Progenitor cell of endocrine pancreas (in vitro differentiated cells): ENCODE results near the gene RFX1. TPM values are rescaled to one million over a fixed set of nuclear protein-coding genes. Genes with fewer than 3 reads are reported as not detected.
"Not testable (repeated sequence)": the region's sequence is repeated elsewhere in the genome, so short reads cannot be mapped to it uniquely, and the experiment has no call there.

Experiments used
- DNase-seq: peaks from one replicate; pipeline ENCODE4 v3.0.0; 2021; ENCODE audit warnings: low spot score; ENCODE audit not compliant: unreplicated experiment
- H3K27ac Mint-ChIP-seq: 2 replicates; pipeline ENCODE4 v1.8.0; 2021; ENCODE audit warnings: mild to moderate bottlenecking, moderate library complexity, mixed read lengths
- H3K27me3 Mint-ChIP-seq: 2 replicates; pipeline ENCODE4 v1.8.0; 2021; ENCODE audit warnings: mixed read lengths
- H3K36me3 Mint-ChIP-seq: 2 replicates; pipeline ENCODE4 v1.8.0; 2022; ENCODE audit warnings: mixed read lengths; ENCODE audit not compliant: insufficient read depth
- H3K4me1 Mint-ChIP-seq: 2 replicates; pipeline ENCODE4 v1.8.0; 2021; ENCODE audit warnings: low read depth, mixed read lengths
- H3K4me3 Mint-ChIP-seq: 2 replicates; pipeline ENCODE4 v1.8.0; 2021; ENCODE audit warnings: low read depth, mild to moderate bottlenecking, moderate library complexity, mixed read lengths
- H3K9me3 Mint-ChIP-seq: 2 replicates; pipeline ENCODE4 v1.8.0; 2021; ENCODE audit warnings: low read depth, mixed read lengths
- total RNA-seq: library from RNA; stranded (reverse); gene quantifications from 2 replicates; pipeline ENCODE4 v1.2.1, GENCODE V29; 2021
- TF ChIP-seq, protein P1 (sequence below): fragments of 200-600 bp; sonication (generic); IDR thresholded peaks from one replicate; pipeline ENCODE4 v1.5.0; 2021; ENCODE audit warnings: antibody characterized with exemption, mild to moderate bottlenecking; ENCODE audit not compliant: unreplicated experiment

Gene RFX1
- total RNA-seq, 1 donor from 2014 or later = 26.5 TPM

DNA sequence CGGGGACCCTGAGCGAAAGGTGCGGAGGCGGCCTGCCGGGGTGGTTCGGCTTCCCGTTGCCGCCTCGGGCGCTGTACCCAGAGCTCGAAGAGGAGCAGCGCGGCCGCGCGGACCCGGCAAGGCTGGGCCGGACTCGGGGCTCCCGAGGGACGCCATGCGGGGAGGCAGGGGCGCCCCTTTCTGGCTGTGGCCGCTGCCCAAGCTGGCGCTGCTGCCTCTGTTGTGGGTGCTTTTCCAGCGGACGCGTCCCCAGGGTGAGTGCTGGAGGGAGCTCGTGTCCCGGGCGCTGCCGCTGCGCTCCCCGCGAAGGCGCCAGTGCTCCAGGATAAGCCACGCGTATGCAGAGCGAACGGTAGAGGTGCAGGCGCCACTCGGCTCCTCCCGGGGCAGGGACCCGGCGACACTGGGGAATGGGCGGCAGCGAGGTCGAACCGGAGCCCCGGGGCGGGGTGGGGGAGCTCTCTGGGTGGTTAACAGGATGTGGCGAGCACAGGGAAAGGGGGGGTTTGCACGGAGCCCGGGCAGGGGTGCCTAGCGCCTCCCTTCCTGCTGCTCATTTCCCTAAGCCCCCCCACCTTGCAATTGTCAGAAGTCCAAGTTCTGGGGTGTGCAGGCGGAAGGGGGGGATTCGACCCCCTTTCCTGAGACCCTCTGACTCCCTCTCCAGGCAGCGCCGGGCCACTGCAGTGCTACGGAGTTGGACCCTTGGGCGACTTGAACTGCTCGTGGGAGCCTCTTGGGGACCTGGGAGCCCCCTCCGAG is 25.8 kb upstream of the RFX1 start, which contains the start of gene IL27RA:
Gene IL27RA (plus strand): TSS at position 44 of the 762 bp plus-strand sequence. CDS start 111 bp downstream, at position 155.
- H3K36me3 Mint-ChIP-seq = no peaks in the 10 kb centered on the region
- H3K27ac Mint-ChIP-seq = no peak within 1 kb of the TSS
- H3K9me3 Mint-ChIP-seq = no peaks in the 10 kb centered on the region
- H3K4me1 Mint-ChIP-seq = peaks cover 2% of the 10 kb centered on the region
- TF ChIP-seq, protein P1, sequence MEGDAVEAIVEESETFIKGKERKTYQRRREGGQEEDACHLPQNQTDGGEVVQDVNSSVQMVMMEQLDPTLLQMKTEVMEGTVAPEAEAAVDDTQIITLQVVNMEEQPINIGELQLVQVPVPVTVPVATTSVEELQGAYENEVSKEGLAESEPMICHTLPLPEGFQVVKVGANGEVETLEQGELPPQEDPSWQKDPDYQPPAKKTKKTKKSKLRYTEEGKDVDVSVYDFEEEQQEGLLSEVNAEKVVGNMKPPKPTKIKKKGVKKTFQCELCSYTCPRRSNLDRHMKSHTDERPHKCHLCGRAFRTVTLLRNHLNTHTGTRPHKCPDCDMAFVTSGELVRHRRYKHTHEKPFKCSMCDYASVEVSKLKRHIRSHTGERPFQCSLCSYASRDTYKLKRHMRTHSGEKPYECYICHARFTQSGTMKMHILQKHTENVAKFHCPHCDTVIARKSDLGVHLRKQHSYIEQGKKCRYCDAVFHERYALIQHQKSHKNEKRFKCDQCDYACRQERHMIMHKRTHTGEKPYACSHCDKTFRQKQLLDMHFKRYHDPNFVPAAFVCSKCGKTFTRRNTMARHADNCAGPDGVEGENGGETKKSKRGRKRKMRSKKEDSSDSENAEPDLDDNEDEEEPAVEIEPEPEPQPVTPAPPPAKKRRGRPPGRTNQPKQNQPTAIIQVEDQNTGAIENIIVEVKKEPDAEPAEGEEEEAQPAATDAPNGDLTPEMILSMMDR = peak; percentile 61
- H3K27me3 Mint-ChIP-seq = peaks cover 21% of the 10 kb centered on the region
- H3K4me3 Mint-ChIP-seq = peak within 1 kb of the TSS; percentile 73
- DNase-seq = peak; percentile 39

DNA sequence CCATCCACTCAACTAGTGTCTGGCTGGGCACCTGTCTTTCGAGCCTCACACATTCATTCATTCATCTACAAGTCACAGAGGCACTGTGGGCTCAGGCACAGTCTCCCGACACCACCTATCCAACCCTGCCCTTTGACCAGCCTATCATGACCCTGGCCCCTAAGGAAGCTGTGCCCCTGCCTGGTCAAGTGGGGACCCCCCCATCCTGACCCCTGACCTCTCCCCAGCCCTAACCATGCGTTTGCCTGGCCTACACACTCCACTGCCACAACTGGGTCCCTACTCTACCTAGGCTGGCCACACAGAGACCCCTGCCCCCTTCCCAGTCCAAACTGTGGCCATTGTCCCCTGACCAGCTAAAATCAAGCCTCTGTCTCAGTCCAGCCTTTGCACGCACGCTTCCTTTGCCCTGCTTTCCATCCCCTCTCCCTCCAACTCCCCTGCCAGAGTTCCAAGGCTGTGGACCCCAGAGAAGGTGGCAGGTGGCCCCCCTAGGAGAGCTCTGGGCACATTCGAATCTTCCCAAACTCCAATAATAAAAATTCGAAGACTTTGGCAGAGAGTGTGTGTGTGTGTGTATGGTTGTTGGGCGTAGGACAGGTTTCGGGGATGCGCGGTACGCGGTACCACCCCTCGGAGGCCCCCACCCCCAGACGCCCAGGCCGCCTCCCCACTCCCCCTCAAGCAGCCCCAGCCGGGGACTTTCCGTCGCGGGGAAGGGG is 25.0 kb upstream of the RFX1 start:
- H3K4me1 Mint-ChIP-seq = peaks cover 2% of the 10 kb centered on the region
- no peaks in the 10 kb centered on the region for H3K9me3 Mint-ChIP-seq
- H3K27ac Mint-ChIP-seq = no peak overlapping the region
- TF ChIP-seq, protein P1 = no peak
- no peaks in the 10 kb centered on the region for H3K36me3 Mint-ChIP-seq
- DNase-seq = no peak
- peaks cover 21% of the 10 kb centered on the region for H3K27me3 Mint-ChIP-seq
- H3K4me3 Mint-ChIP-seq = peak overlapping the region; percentile 73

DNA sequence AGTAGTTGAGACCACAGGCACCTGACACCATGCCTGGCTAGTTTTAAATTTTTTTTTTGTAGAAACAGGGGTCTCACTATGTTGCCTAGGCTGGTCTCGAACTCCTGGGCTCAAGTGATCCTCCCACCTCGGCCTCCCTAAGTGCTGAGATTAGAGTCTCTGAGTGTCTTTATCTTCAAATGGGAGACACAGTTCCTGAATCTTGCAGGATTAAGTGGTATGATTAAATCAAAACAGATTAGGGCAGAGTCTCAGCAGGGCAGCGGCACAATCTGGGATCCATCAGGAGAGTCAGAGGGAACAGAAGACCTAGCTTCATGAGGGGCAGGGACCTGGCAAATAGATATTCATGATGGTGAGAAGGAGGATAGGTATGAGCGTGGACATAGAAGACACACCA is 22.8 kb upstream of the RFX1 start:
- DNase-seq = no peak
- no peaks in the 10 kb centered on the region for H3K9me3 Mint-ChIP-seq
- H3K36me3 Mint-ChIP-seq = no peaks in the 10 kb centered on the region
- no peak overlapping the region for H3K27ac Mint-ChIP-seq
- peaks cover 21% of the 10 kb centered on the region for H3K27me3 Mint-ChIP-seq
- TF ChIP-seq, protein P1 = no peak
- peaks cover 2% of the 10 kb centered on the region for H3K4me1 Mint-ChIP-seq
- H3K4me3 Mint-ChIP-seq = no peak overlapping the region

DNA sequence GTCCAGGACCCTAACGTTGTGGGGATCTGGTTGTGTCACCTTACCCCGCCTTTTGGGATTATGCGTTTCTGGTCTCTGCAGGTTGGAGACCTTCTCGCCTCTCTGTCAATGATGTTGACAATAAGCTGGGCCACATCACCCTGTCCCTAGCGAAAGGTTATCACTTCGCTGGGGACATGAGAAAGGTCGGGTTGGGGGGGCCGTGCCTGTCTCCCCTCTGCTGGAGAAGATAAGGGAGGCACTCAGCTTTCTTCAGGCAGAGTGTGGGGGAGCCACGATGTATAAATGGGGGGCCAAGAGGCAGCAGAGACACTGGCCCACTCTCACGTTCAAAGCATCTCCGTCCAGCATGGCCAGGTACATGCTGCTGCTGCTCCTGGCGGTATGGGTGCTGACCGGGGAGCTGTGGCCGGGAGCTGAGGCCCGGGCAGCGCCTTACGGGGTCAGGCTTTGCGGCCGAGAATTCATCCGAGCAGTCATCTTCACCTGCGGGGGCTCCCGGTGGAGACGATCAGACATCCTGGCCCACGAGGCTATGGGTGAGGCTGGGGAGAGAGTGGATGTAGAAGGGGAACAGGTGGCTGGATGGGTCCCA is 21.8 kb upstream of the RFX1 start, which contains the start of gene RLN3:
Gene RLN3 (plus strand): TSS at position 293 of the 595 bp plus-strand sequence. CDS start 57 bp downstream, at position 350.
- no peak within 1 kb of the TSS for H3K4me3 Mint-ChIP-seq
- H3K4me1 Mint-ChIP-seq = peaks cover 2% of the 10 kb centered on the region
- H3K27me3 Mint-ChIP-seq = peaks cover 21% of the 10 kb centered on the region
- H3K36me3 Mint-ChIP-seq = no peaks in the 10 kb centered on the region
- no peak within 1 kb of the TSS for H3K27ac Mint-ChIP-seq
- TF ChIP-seq, protein P1 = no peak
- DNase-seq = no peak
- no peaks in the 10 kb centered on the region for H3K9me3 Mint-ChIP-seq

DNA sequence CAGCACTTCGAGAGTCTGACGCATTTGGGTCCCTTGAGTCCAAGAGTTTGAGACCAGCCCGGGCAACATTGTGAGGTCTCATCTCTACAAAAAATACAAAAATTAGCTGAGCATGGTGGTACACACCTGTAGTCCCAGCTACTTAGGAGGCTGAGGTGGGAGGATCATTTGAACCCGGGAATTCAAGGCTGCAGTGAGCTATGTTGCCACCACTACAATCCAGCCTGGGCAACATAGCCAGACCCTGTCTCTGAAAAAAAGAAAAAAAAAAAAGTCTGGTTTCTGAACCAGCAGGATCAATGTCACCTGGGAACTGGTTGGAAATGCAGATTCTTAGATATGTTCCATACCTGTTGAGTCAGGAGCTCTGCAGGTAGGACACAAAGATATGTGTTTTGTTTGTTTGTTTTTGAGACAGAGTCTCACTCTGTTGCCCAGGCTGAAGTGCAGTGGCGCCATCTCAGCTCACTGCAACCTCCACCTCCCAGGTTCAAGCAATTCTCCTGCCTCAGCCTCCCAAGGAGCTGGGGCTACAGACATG is 20.6 kb upstream of the RFX1 start:
- H3K27ac Mint-ChIP-seq, H3K4me1 Mint-ChIP-seq, H3K4me3 Mint-ChIP-seq, DNase-seq, H3K36me3 Mint-ChIP-seq, H3K9me3 Mint-ChIP-seq: not testable (repeated sequence)
- H3K27me3 Mint-ChIP-seq = peaks cover 21% of the 10 kb centered on the region
